ENCODE data around the gene SLC35F6.
A peak's percentile ranks its signal among the peaks of the same experiment; 100 is the strongest.
"Not testable (repeated sequence)": the region's sequence is repeated elsewhere in the genome, so short reads cannot be mapped to it uniquely, and the experiment has no call there.

Gene SLC35F6

DNA sequence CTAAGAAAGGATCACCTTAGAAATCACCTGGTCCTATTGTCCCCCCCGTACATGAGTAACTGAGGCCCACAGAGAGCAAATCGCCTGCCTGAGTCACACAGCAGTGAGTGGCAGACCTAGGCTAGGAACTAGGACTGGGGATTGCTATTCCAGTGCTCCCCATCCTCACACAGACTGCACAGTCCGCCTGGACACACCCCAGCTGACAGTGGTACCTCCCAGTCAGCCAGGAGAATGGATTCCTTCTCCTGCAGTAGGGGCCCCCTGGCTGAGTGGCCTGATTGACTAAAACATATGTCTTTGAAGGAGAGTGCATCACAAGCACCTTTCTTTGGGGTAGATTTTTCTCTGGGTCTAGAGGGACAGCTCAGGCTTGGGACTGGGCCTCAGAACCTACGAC lies 32.4 kb upstream of the SLC35F6 start:
- DNase-seq = no peak

DNA sequence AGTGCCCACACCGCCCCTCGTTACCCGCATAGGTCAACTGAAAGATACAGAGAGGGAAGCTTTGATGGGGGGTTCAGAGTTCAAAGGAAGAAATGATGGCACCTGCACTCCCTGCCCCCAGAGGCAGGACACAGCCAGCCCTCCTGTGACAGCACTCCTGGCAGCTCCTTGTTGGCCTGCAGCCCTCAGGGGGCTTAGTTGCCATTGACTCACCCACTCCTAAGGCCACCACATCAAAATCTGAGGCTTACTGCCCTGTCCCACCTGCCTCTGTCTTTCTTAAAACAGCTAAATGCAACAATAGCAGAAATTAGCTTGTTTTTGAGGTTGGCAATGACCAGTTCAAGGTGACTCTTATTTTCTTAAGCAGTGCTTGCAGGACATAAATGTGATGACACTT lies 31.6 kb upstream of the SLC35F6 start:
- no peak for DNase-seq

DNA sequence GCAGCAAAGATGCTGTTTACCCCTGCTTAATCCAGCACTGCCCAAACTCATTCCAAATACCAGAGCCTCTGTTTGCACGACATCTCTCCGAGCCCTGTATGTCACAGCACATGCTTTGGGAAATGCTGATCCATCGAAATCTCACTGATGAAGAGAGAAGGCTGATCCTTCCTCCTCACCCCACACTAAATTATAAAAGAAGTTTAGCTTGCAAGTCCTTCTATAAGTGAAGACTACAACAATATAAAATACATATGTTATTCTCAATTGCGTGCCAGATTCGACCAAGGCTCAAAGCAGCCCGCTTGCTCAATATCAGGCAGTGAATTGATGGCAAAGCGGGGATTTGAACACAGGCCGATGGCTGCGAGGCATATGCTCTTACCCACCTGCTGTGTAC lies 30.7 kb upstream of the SLC35F6 start:
- no peak for DNase-seq

DNA sequence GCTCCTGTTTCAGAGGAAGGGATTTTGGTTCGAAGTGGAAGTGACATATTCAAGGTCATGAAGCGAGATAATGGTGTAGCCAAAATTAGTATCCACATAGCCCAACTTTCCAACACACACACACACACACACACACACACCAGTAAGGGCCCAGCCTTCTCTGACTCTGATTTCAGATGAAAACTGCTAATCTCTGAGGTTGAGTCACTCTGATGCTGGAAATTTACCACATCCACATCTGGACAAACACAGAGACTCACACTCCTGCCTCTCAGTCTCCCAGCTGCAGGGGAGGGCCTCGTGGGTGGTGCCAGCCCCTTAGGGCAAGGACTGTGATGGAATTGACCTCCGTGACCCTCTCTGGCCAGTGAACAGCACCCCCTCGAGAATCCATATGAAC lies 29.0 kb upstream of the SLC35F6 start:
- DNase-seq = no peak

DNA sequence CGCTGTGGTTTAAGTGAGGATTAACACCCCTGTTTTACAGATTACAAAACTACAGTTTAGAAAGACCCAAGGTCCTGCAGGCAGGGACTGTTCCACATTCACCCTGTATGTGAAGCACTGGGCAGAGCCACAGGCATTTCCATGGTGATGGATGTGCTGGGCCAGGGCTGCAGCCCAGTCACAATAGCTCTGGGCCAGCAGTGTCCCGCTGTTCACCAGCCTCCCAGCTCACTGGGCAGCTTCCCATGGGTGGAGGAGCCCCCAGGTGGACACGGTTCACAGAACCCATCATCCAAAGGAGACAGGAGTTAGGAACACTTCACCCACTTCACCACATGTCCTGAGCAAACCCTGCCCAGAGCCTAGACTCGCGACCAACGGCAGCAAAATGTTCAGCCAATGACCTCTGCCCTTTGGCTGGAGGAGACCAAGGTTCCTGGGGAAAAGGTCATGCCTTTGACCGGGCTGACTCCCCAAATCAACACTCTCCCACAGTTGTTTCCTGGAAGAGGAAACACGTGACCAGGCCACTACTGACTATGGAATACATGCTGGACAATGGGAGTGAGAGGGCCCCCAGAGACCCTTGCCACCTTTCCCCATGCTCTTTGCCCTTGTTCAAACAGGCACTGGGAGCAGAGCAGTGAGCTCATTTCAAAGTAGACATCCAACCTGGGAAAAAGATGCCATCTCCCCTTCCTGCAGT lies 28.0 kb upstream of the SLC35F6 start:
- no peak for DNase-seq

DNA sequence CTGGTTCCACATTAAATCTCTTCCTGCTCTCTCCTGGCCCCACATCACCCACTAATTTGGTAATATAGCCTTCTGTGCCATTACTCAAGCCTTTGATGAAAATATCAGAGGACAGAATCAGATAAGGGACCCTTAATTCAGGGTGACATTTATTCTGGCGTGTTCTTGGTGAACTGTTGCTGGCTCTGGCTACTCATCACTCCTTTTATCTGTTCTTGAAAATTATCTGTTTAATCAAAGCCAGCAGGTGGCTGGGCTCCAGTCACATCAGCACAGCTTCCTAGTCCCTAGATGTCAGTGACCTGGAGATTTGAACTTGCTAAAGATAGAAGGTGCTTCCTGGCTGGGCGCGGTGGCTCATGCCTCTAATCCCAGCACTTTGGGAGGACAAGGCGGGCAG lies 26.9 kb upstream of the SLC35F6 start:
- DNase-seq = no peak

DNA sequence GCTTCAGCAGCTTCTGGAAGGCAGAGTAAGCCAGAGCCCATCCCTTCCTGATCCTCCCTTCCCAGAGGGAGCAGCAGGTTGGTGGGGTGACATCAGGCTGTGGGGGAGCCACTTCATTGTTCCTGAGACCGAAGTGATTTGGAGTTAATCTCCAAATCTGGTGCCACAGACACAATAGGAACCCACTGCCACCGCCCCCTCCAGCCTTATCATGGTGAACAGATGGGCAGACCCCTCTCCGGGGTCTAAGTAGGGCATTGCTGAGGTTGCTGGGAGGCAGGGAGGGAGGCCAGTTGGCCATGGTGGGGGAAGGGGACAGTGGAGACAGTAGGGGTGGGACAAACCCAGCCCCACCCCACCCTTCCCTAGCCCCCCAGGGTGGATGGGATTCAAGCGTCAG lies 25.6 kb upstream of the SLC35F6 start:
- DNase-seq = no peak

DNA sequence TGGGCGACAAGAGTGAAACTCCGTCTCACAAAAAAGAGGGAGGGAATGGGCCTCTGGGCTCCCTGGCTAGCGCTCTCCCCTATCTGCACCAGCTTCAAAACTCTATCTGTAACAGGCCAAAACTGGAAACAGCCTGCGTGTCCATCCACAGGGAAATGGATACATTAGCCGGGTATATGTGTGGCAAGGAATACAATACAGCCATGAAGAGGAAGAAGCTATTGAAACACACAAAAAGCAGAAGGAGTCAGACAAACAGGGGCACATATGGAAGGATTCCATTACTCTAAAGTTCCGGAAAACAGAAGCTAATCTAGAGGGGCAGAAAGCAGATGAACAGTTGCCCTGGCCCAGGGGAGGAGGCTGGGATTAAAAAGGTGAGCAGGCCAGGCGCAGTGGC lies 24.6 kb upstream of the SLC35F6 start:
- DNase-seq = no peak

DNA sequence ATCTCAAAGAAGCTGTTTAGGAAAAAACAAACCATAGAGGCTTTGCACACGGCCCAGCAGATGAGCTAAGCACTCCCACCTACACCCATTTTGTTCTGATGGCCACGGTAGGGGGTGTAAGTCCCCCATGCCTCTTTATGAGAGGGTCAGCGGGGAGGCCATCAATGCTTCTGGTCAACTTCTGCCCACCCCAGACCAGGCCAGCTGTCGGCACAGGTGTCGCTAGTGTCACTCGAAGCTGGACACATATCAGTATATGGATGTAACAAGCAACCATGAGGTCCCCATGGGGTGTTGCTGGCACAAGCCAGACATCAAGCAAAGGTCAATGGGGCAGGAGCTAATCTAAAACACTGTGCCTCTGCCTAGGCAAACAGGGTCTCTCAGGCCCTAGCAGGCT lies 23.7 kb upstream of the SLC35F6 start:
- DNase-seq = no peak

DNA sequence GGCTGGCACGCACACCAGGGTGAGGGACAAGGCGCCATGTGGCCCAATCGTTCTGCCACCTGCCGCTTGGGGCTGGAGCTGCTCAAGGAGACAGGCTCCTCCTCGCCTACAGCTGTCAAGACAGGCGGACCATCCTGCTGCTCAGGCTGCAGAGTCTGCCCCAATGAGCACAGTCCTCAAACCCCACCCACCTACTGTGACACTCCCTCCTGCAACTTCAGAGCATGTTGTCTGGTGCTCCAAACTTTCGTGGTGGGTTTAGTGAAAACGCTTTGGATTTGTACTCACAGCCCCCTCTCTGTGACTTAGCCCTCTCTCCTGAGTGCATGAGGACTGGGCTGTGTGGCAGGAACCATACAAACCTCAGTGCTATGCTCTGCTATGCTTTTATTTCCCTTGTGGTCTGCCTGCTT lies 23.2 kb upstream of the SLC35F6 start:
- DNase-seq = no peak

DNA sequence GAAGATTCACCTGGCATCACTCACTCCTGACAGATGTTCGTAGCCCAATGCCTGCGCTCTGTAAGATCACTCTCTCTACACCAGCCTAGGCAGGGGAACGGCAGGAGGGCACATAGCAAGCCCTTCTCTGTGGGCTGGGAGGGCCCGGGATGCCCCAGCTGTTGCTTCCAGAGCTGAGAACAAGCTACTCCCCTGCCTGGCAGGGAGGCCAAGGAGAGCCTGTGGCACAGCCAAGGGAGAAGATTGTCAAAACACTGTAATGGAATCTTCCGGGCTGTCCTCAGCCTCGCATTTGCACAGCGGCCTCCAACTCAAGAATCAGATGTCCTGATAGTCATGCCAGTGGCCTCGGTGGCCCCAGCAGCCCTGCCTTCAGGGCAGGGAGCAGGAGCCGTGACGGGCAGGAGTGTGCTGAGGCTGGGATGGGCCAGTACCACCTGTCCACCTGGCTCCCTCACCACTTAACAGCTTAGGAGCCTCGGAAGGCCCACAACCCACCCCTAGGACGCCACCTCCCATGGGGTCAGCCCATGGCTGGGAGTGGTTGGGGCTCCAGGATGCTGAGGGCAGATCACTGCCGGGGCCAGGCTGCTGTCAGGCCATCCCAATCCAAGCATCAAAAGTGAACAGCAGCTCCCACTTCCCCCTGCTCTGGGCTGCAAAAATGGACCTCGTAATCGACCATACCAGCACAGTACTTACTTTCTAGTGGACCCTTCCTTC lies 21.9 kb upstream of the SLC35F6 start:
- no peak for DNase-seq

DNA sequence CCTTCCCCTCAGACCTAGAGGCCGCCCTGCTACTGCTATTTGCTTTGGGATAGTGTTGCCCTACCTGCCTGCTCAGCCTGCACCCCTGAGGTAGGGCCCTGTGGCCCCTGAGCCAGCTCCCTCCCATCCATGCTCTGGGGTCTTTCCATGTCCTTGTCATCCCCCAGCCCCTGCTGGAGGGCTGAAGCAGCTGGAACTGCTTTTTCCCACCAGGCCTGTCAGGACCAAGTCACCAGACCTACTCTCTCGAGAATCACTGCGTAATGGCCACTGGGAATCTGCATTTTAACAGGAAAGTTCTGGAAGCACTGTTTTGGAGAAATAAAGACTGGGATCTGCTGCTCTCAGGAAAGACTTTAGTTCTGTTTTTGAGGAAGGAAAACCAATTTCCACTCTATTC lies 20.2 kb upstream of the SLC35F6 start:
- DNase-seq = no peak

DNA sequence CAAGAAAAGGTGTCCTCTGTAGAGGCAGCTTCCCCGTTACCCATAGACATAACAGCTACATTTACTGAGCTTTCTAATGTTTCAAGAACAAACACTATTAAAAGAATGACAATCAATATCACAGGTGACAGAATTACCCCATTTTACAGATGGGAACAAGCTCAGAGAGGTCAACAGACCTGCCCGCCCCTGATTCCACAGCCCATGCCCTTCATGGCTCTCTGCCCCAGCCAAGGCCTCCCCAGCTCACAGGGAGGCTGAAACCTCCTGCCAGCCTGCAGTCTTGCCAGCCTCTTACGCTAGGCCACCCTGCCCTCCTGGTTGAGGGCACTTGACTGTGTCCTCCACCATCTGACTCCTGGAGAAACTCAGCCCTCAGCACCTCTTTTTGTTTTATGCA lies 19.1 kb upstream of the SLC35F6 start:
- DNase-seq = peak; percentile 13

DNA sequence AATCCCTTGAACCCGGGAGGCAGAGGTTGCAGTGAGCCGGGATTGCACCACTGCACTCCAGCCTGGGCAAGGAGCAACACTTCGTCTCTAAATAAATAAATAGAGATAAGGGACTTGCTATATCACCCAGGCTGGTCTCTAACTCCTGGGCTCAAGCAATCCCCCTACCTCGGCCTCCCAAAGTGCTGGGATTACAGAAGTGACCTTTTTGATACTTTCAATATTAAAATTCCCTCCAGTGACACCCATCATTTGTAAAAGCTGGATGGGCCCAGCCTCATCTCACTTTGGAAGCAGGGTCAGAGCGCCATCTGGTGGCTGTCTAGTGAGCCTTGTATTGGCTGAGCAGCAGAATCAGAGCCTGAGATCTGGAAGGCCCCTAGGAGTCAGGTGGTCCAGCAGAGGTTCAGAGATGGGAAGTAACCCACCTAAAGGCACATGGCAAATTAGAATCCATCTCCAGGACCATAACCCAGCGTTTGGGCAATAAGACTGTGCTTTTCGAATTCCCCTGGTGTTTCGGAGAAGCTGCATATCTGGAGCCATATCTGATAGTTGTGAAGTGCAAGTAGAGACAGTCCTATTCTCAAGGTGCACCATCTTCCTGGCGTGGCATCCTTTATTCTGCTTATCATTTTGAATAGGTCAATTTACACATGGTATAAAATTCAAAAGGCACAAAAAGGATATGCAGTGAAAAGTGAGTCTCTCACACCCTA lies 18.3 kb upstream of the SLC35F6 start:
- peak; percentile 76 for DNase-seq

DNA sequence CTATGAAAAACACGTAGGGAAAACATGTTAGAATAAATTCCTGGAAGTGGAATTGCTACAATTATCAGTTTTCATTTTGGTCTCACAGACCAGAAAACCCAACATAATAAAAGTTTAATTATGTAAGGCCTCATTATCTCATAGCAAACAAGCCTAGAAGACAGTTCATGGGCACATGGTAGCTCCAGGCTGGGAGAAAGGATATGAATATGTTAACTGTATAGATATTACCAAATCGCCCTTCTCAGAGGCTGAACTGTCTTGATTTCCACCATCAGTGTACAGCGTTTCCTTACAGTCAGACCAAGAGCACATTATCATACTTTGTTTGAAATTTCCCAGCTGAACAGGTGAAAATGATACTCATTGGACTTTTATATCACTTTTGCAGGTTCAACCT lies 17.1 kb upstream of the SLC35F6 start:
- no peak for DNase-seq

DNA sequence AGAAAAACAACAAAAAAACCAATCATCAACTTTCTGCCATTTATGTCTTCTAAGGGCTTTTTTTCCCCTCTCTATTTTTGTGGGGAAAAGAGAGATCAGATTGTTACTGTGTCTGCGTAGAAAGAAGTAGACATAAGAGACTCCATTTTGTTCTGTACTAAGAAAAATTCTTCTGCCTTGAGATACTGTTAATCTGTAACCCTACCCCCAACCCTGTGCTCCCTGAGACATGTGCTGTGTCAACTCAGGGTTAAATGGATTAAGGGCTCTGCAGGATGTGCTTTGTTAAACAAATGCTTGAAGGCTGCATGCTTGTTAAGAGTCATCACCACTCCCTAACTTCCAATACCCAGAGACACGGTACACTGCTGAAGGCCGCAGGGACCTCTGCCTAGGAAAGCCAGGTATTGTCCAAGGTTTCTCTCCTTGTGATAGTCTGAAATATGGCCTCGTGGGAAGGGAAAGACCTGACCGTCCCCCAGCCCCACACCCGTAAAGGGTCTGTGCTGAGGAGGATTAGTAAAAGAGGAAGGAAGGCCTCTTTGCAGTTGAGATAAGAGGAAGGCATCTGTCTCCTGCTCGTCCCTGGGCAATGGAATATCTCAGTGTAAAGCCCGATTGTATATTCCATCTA lies 14.2 kb upstream of the SLC35F6 start:
- peak; percentile 45 for DNase-seq

DNA sequence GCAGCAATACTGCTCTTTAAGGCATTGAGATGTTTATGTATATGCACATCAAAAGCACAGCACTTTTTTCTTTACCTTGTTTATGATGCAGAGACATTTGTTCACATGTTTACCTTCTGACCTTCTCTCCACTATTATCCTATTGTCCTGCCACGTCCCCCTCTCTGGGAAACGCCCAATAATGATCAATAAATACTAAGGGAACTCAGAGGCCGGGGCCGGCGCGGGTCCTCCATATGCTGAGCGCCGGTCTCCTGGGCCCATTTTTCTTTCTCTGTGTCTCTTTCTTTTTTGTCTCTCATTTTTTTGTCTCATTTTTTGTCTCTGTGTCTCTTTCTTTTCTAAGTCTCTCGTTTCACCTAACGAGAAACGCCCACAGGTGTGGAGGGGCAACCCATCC lies 13.6 kb upstream of the SLC35F6 start:
- not testable (repeated sequence) for DNase-seq

DNA sequence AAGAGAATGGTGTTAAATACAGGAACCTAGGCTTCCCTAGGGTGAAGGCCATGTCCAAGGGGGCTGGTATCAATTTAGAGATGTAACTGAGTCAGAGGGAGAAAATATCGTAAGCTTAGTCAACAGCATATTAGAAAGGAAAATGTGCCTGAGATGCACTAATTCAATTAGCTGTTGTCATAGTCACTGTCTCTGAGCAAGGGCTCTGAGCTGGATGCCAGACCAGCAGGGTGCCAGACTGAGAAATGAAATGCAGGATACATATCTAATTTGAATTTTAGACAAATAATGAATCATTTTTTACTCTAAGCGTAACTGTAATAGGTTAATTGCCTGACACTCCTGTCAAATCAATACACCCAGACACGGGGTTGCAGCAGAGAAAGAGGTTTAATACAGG lies 11.4 kb upstream of the SLC35F6 start:
- DNase-seq = no peak

DNA sequence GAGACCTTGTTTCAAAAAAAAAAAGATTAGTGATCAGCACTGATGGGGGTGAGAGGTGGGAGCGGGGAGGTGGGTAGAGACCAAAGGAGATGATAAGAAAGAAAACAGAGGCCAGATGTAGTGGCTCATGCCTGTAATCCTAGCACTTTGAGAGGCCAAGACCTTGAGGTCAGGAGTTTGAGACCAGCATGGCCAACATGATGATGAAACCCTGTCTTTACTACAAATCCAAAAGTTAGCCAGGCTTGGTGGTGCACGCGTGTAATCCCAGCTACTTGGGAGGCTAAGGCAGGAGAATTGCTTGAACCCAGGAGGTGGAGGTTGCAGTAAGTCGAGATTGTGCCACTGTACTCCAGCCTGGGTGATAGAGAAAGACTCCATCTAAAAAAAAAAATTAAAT lies 9.5 kb upstream of the SLC35F6 start:
- DNase-seq = no peak

DNA sequence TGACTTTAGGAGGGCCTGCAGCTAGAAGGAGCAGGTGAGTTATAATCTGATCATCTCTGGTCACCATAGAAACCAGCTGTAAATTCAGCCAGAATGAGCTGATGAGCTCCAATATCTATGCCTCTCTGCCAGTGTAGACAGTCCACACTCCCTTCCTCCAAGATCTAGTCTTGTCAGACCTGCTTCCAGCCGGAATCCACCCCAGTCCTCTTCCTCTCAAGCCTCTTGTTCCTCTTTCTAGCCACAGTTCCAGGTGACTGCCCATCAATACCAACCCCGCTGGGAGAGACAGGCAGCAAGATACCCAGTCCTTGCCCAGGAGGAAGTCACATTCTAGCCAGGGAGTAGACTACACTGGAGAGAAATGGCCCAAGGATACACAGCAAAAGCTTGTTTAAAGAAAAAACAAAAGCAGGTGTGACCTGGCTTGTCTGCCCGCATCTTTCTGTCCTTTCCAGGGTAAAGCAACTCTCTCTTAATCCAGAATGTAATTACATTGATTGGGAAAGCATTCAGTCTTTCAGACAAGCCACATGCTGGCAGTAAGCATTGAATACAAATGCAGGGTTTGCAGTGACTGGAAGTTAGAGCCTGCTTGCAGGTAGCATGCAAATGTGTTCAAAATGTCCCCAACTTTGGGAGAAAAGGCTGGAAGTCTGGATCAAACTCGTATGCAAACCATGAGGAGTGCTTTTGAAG lies 9.0 kb upstream of the SLC35F6 start:
- peak; percentile 65 for DNase-seq

DNA sequence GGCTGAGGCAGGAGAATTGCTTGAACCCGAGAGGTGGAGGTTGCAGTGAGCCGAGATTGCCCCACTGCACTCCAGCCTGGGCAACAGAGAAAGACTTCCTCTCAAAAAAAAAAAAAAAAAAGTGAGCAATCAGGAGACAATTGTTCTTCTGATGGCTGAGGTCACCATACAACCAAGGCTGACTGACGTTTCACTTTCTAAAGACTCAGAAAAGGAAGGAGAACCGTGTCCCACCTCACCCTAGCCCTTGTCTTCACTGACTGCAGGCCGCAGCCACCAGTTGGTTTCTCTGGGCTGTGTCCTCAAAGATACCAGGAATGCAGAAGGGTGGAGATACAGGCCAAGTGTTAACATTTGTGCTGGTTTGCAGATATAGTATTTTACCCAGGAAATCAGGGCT lies 7.7 kb upstream of the SLC35F6 start:
- DNase-seq = no peak

DNA sequence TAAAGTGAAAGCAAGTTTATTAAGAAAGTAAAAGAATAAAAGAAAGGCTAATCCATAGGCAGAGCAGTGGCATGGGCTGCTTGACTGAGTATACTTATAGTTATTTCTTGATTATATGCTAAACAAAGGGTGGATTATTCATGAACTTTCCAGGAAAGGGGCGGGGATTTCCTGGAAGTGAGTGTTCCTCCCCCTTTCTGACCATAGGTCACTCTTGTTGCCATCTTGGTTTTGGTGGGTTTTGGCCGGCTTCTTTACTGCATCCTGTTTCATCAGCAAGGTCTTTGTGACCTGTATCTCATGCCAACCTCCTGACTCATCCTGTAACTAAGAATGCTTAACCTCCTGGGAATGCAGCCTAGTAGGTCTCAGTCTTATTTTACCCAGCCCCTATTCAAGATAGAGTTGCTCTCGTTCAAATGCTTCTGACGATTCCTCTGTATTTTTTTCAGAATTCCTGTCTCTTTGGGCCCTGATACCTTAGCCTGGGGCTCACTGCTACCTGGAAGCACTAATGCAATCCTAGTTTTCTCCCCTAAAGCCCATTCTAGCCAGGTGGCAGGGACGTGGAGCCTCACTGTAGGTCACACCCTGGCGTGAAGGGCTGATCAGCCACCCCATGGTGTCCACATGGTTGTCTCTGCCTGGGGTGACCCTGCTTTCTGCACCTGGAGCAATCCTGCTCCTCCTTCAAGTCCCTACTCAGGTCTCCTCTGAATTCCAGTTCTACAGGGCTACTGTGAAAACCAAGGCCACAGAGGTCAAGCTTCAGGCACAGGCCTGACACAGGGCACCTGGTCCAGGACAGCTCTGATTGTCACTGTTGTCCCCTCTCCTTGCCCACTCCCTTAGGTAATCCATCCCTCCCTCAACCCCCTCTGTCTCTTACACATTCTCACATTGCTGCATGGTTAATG lies 6.0 kb upstream of the SLC35F6 start:
- no peak for DNase-seq
